ENCODE results near the gene FOXRED2.

FOXRED2 gene

DNA sequence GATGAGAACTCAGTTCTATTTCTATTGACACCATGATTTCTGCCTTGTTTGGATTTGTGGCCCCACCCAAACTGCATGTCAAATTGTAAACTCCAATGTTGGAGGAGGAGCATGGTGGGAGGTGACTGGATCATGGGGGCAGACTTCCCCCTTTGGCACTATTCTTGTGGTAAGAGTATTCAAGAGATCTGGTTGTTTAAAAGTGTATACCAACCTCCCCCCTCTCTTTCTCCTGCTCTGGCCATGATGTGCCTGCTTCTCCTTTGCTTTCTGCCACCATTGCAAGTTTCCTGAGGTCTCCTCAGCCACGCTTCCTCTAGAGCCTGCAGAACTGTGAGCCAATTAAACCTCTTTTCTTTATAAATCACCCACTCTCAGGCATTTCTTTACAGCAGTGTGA lies 7.9 kb upstream of the FOXRED2 start:
- DNase-seq (ENCODE audit: low read depth), result no peak

DNA sequence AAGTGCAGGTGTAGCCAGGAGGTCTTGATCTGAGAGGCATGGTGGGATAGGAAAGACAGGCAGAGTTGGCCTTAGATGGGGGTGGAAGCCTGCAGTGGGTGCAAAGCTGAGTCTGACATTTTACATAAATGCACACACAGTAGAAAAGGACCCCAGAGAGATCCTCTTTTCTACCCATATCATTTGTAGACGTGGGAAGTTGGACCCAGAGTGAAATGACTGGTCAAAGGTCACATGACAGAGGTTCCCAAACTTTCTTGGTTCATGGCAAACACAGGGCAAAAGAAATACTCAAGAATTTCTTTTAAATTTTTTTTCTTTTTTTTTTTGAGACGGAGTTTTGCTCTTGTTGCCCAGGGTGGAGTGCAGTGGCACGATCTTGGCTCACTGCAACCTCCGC lies 6.2 kb upstream of the FOXRED2 start:
- DNase-seq (ENCODE audit: low read depth), result no peak

DNA sequence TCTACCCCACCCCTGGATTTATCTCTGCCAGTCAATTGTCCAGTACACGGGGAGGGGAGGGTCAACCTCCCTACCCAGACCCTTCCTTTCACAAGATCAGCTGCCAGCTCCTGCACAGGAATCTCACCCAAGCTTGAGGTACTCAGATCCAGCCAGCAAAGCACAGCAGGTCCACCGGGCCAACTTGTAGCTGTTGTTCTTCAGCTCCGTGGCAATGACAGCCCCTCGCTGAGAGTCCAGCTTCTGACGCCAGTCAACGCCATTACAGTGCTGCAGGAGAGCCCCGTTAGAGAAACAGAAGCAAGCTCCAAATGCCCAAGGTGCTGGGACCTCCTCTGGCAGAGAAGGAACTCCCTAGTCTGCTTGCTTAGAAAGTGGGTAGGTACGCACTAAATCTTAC lies 5.5 kb upstream of the FOXRED2 start:
- DNase-seq (ENCODE audit: low read depth), result no peak

DNA sequence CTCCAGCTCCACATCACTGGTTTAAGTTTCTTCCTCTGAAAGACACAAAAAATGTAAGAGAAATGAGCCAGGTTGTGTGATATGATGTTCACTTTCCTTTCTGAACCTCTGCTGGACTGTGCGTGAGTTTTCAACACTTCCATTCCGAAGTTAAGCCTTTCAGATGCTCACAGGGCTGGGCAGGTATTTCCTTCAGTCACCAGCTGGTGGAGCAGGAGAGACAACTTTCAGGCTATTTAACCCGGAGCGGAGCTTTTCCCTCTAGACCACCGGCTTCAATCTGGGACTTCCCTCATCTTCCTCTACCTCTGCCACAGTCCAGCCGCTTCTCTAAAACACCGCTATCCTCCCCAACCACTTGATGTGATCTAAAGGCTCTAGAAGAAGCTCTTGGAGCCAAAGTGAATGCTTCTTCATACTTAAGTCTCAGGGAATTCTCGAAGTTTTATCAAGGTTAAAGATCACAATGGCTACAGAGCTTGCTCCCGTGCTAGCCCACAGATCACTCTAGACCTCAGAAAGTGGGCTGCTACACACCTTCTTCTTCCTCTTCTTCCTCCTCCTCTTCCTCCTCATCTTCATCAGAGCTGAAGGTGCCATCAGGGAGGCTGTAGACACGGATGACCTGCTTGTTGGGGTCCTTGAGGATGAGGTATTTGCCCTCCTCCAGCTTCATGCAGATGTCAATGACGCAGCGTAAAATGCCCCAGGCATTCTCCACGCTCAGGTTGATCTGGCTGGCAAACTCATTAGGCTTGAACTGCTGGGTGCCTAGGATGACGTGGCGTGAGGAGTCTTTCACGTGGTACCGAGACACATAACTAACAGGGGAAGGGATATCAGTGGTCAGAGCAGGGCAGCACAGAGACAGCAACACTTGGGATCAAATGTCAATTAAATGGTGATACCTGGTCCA lies 4.4 kb upstream of the FOXRED2 start:
- peak; percentile 10 for DNase-seq (ENCODE audit: low read depth)

DNA sequence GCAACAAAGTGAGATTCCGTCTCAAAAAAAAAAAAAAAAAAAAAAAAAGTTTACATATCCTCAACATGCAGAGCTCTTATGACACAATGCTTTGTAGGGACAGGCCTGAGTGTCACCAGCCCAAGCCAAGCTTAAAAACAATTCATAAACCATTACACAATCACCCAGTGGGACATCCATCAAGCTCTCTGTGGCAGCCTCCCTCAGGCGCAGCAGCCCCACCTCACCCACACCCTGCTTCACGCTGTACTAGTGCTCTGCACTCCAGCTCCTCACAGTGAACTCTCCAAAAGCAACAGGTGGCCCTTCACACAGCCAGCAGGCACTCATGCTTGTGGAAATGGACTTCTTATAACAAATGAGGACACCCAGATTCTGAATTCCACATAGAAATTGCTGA lies 3.5 kb upstream of the FOXRED2 start:
- DNase-seq (ENCODE audit: low read depth), result no peak

DNA sequence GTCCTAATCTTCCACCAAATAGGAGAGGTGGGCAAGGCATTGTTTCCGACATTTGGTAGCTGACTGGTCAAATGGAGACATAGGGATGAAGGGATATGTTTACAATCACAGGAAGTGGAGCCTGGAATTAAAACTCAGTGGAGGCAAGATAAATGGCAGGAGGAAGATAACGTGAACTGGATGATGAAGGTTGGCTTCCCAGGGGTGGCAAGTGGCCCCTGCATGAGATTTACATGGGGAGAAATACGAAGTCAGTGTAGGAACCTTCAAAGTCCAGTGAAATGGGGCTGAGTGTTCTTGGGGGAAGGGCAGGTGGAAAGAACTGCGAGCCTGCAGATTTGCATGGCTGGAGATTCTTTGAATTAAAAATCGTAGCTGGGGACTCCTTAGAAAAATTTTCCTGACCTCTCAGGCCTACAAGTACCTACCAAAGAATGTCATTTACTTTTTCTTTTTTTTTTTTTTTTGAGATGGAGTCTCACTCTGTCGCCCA lies 724 bp upstream of the FOXRED2 start:
- DNase-seq (ENCODE audit: low read depth), result no peak

DNA sequence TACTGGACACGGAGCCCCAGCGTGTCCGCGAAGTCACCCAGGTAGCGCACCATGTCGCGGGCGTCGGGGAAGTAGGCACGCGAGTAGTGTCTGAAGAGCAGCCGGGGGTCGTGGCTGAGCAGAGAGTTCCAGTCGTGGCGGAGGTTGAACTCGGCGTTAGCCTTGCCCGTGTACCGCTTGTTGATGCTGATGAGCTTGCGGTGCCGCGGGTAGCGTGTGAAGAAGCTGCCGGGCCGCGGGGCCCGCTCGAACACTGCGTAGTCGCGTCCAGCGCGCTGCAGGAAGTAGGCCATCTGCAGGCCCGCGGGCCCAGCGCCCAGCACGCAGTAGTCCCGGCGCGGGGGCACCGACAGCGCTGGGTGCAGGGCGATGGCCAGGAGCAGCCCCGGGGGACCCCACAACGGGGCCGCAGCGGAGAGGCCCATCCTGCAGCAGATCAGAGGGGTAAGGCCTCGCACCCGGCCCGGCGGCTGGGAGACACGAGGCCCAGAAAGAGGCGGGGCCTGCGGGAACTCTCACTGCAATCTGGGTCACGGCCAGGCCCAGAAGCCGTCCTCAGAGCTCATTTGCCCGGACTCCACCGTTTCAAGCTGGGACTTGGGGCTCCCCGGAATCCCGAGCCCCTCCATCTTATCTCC lies 723 bp downstream of the FOXRED2 start:
- DNase-seq (ENCODE audit: low read depth), result no peak

DNA sequence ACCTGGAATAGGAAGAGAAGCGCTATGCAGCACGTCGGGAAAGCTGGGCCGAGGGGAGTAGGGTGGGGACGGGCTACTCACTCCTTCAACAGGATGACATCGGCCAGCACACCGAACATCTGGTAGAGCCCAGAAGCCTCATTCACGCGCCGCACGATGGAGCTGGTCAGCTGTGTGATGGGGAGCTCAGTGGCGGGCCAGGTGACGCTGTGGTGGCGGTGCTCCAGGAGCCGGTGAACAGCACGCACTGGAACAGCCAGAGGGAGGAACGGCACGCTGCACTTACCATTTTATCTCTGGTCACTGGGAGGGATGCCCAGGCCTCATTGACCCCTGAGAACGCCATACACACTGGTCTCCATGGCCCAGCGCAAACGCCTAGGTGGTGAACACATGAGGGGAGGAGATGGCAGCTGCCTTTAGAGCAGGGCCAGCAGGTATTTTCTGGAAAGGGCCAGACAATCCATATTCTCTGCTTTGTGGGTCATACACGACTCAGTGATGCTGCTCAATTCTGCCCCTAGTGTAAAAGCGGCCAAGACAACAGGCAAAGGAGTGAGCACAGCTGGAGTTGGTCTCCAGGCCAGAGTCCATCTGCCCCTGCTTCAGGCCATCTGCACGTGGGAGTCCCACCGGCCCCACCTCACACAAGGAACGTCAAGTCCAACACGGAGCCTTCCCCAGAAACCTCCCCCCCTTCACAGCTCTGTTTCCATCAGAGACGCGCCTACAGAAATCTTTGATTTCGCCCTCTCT lies 8.8 kb downstream of the FOXRED2 start:
- DNase-seq (ENCODE audit: low read depth), result no peak

DNA sequence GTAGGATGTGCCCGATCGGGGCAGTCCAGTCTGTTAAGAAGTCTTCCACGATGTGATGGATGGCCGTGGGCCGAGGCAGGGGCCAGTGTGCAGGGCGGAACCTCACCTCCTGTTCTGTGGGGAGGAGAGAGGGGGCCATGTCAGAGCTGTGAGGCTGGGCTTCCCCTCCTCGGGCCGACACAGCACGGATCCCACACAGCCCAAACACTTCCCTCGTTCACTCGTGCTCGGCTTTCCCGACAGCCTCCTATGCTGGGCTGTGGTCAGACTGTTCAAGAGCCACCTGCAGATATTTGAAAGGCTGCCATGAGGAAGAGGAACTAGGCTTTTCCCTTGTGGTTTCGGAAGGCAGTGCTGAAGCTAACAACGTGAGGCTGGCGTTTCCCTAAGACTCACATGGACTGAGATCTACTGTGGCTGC lies 13.1 kb downstream of the FOXRED2 start:
- DNase-seq (ENCODE audit: low read depth), result no peak

DNA sequence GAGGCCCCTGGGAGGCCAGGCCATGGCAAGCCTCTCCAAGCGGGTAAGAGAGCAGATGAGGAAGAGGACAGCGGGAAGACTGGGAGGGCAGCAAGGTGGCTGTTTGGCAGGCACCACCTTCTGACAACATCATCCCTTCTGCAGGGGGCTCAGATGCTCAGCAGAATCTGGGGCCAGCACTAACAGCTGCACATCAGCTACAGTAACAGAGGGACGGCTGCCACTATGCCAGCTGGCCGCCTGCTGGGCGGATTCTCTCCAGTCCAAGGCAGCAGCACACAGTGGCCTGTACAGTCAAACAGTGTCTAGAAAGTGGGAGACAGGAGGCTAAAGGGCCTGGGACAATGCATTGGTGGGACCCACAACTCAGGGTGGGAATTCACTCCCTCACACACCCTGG lies 14.7 kb downstream of the FOXRED2 start:
- DNase-seq (ENCODE audit: low read depth), result no peak

DNA sequence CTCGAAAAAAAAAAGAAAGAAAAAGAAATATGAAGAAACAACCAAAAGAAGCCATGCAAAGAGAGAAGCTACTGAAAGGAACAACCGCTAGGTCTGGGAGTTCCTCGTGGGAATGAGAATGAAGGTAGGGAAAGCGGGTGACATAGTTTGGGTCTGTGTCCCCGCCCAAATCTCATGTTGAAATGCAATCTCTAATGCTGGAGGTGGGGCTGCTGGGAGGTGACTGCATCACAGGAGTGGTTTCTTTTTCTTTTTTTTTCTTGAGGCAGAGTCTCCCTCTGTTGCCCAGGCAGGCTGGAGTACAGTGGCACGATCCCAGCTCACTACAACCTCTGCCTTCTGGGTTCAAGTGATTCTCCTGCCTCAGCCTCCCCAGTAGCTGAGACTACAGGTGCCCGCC lies 15.7 kb downstream of the FOXRED2 start:
- no peak for DNase-seq (ENCODE audit: low read depth)

DNA sequence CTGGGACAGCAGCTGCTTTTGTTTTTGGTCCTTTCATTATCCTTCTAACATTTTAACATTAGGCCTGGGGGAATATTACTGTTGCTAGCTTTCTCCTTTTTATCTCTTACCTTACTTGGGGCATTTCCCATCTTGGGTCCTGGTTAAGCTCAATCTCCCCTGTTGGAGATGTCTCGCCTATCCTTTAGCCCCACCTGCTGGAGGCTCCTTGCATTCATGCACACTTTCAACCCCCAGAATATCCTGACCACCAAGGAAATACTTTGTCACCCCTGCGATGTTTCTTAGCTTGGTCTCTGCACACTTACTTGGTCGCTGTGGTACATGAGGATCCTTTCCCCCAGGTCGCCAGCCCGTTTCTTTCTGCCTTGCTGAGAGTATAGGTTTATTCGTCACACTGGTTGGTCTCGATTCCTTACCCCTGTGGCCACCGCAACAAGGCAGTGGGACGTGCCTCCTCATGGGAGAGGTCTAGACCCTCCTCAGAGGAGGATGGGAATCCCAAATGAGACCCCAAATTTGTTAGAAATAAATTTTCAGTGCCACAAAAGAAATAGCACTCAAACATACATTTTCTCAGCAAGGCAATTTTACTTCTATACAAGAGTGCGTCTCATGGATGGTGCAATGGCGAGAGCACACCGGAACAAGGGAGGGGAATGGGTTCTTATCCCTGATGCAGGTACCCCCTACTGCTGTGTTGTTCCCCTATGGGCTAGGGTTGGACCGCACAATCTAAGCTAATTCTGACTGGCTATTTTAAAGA lies 20.0 kb downstream of the FOXRED2 start:
- peak; percentile 39 for DNase-seq (ENCODE audit: low read depth)

DNA sequence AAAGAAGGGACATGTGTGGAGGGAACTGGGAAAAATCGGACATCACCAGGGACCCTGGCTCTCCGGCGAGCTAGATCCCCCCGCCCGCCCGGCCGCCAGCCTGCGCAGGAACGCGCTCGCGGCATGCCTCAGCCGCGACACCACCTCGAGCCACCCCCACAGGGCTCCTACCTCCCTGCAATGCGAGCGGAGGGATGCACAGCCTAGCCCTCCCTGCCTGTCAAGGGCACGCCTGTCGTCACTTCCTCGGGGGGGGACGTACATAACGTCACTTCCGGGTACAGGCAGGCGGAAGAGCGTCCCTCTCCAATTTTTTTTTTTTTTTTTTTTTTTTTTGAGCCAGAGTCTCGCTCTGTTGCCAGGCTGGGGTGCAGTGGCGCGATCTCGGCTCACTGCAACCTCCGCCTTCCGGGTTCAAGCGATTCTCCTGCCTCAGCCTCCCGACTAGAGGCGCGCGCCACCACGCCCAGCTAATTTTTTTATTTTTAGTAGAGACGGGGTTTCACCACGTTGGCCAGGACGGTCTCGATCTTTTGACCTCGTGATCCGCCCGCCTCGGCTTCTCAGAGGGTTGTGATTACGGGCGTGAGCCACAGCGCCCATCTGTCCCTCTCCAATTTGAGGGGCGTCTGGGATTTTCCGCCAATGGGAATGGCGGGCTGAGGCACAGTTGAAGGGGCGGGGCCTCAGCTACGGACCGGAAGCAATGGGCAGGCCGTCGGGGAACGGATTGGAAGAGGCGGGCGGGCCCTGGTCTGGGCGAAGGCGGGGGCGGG lies 25.3 kb downstream of the FOXRED2 start, which contains the start of gene TXN2:
Gene TXN2, minus strand, starts transcription at position 248 of the 776 bp plus-strand sequence. CDS start 803 bp downstream, outside the sequence.
- peak; percentile 88 for DNase-seq (ENCODE audit: low read depth)

DNA sequence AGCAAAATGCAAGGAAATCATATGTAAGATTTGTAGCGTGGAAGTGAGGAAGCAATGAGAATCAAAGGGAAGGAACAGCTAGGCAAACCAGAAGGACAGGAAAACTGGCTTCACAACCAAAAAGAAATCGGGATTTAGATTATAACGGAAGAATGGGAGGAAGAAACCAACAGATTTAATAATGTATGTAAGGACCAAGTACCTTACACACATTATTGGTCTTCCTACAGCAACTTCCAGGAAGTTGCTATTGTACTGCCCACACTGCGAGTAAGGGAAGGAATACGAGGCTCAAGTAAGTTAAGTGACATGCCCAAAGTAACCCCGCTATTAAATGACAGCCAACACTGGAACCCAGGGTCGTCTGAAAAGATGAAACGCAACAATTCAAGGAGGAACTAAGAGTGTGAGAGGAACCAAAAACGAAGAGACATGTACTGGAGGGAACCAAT lies 25.9 kb downstream of the FOXRED2 start:
- no peak for DNase-seq (ENCODE audit: low read depth)

DNA sequence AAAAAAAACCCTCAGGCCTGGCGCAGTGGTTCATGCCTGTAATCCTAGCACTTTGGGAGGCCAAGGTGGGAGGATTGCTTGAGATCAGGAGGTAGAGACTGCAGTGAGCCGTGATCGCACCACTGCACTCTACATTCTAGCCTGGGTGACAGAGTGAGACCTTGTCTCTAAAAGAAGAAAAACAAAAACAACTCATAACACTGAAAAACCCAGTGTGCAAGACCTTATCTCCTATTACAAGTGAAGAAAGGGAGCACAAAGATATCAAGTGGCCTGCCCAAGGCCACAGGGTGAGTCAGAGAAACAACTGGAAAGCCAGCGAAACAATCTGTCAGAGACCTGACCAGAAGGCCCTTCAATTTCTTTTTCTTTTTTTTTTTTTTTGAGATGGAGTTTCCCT lies 27.9 kb downstream of the FOXRED2 start:
- DNase-seq (ENCODE audit: low read depth), result no peak

DNA sequence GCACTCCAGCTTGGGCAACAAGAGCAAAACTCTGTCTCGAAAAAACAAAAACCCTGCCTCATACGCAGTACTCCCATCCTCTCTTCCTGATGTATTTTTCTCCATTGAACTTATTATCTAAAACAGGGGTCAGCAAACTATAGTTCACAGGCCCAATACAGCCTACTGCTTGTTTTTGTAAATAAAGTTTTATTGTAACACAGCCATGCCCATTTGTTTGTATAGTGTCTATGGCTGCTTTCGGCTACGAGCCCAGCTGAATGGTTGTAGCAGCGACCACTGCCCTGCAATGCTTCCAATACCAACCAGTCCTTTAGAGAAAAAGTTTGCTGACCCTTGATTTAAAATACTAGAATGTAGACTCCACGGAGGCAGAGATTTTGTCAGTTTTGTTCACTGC lies 31.5 kb downstream of the FOXRED2 start:
- DNase-seq (ENCODE audit: low read depth), result no peak

DNA sequence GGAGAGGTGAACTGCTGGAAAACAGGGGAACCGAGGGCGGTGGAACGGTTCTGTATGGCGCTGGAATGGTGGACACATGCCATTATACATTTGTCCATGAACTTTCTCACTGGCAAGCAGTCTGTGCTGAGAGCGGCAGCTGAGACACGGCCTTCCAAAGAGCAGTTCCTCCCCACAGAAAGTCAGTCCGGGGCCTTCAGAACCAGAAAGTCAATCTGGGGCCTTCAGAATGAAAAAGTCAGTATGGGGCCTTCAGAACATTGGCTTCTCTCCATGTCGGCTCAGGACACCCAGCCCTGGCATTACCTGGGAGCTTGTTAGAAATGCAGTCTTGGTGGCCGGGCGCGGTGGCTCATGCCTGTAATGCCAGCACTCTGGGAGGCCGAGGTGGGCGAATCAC lies 34.2 kb downstream of the FOXRED2 start:
- DNase-seq (ENCODE audit: low read depth), result no peak

DNA sequence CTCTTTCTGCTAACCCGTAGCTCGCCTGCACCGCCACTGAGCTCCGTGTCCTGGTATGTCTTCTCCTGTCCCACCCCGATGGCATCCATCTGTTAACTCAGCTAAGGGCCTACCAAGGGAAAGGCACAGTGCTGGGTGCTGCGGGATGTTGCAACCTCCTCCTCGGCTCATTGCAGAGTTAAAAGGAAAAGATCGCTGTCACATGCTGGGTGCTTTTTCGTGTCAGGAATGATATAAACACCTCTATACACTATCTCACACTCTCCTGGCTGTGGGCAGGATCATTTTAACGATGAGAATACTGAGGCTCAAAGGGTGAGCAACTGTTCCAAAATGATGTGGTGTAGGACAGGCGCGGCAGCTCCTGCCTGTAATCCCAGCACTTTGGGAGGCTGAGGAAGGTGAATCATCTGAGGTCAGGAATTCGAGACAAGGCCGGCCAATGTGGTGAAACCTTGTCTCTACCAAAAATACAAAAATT lies 35.5 kb downstream of the FOXRED2 start:
- DNase-seq (ENCODE audit: low read depth), result no peak

DNA sequence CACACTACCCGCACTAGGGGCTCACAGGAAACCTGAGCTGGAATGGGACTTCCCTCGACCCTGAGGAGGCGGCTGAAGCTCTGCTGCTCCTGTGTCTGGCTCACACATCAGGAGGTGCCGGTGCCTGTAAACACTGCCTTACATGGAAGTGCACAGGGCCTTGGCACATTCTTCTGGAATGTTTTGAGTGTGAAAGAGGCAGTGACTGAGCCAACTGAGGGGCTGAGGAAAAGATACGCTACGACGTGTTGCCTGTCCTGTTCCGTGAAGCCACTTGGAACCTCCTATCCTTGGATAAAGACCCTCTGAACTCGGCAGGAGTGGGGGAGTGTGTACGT lies 35.9 kb downstream of the FOXRED2 start:
- no peak for DNase-seq (ENCODE audit: low read depth)

DNA sequence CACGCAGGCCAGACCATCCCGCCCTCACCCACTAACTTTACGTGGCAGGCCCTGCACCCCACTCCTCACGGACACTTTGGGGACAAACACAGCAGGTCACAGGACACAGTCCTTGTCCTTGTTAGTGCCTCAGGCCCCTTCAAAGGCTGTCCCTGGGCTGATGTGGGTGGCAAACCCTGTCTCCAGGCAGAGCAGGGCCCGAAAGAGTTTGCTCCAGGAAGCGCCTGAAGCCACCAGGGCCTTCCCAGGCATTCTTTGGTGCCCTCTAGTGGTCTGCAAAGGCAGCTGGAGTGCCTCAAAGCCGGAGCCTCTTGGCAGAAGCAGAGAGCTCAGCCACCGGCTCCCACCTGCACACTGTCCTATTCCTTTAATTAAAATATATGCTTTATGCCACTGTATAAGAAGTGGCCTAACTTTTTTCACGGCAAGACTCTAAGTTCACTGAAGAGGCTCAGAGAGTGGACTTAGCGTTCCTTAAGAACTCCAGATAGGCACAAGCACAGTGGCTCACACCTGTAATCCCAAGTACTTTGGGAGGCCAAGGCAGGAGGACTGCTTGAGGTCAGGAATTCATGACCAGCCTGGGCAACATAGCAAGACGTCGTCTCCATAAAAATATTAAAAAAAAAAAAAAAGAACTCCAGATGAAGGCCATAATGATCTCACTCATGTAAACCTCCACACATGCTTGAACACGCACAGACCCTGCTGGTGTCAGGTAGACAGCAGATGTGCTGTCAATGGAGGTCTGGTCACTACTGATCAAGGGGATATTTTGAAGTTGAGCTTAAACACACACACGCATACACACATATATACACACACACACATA lies 36.5 kb downstream of the FOXRED2 start:
- peak; percentile 62 for DNase-seq (ENCODE audit: low read depth)
